ENCODE data around the gene MAN1A1.

Gene MAN1A1

GRCh38 chr6:119290306-119290705 is 59.3 kb downstream of the MAN1A1 start:
- in situ Hi-C loops (cut with MboI; ENCODE audit: low sequenced_read_pairs, unreplicated experiment) = no loop called here
- no peak for DNase-seq (ENCODE audit: low spot score)
- TF ChIP-seq, protein P1, sequence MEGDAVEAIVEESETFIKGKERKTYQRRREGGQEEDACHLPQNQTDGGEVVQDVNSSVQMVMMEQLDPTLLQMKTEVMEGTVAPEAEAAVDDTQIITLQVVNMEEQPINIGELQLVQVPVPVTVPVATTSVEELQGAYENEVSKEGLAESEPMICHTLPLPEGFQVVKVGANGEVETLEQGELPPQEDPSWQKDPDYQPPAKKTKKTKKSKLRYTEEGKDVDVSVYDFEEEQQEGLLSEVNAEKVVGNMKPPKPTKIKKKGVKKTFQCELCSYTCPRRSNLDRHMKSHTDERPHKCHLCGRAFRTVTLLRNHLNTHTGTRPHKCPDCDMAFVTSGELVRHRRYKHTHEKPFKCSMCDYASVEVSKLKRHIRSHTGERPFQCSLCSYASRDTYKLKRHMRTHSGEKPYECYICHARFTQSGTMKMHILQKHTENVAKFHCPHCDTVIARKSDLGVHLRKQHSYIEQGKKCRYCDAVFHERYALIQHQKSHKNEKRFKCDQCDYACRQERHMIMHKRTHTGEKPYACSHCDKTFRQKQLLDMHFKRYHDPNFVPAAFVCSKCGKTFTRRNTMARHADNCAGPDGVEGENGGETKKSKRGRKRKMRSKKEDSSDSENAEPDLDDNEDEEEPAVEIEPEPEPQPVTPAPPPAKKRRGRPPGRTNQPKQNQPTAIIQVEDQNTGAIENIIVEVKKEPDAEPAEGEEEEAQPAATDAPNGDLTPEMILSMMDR (IDR thresholded peaks at IDR 0.05; ENCODE audit: borderline replicate concordance, control extremely low read depth, extremely low read depth, insufficient read depth, missing control alignments) = no peak

DNA sequence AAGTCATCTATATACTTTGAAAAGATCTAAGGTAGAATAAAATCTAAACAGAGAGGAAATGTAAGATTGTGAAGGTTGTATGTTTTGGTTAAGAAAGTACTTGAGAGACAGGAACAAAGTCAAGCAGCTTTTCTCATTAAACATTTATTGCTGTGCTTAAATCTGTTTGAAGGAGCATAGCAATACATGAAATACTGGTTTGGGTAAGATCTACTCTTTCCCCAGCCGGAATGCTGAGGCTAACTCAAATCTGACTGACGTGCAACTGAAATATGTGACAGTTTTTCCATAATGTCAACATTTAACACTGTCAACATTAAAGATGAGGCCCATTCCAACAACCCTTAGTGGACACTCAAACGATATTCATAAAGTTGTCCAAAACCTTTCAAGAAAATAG is 59.9 kb downstream of the MAN1A1 start:
- no peak for DNase-seq (ENCODE audit: low spot score)
- TF ChIP-seq, protein P1 (IDR thresholded peaks at IDR 0.05; ENCODE audit: borderline replicate concordance, control extremely low read depth, extremely low read depth, insufficient read depth, missing control alignments) = no peak
- in situ Hi-C loops (cut with MboI; ENCODE audit: low sequenced_read_pairs, unreplicated experiment) = no loop called here

DNA sequence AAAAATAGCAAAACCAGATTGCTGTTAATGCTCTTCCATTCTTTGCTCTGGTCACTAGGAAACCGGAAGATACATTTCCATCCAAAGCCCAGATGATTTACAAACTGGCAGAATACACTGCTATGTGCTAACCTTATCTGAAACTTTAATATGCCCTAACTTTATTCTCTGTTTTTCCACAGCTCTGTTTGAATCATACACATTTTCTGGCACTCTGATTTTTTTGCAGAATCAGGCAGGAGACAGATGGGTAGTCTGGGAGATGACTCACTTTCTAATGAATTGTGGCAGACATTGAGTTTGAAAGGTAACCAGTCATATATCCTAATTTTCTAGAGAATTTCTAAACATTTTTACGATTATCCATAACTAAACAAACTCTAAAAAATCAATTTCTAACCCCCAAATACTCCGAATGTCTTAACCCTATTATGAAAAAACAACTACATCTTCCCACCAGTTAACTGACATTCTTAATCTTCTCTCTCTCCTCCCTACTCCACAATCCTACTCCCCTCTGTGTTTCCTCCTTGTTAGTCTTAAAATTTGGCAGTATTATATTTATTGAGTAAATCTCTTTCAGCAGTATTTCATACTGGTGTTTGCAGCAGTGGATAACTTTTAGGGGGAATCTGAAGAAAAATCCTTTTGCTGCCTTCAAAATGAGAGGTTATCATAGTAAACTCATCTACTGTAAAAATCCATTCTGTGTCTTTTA is 63.5 kb downstream of the MAN1A1 start:
- in situ Hi-C loops (cut with MboI; ENCODE audit: low sequenced_read_pairs, unreplicated experiment) = no loop called here
- no peak for DNase-seq (ENCODE audit: low spot score)
- TF ChIP-seq, protein P1 (IDR thresholded peaks at IDR 0.05; ENCODE audit: borderline replicate concordance, control extremely low read depth, extremely low read depth, insufficient read depth, missing control alignments) = no peak

DNA sequence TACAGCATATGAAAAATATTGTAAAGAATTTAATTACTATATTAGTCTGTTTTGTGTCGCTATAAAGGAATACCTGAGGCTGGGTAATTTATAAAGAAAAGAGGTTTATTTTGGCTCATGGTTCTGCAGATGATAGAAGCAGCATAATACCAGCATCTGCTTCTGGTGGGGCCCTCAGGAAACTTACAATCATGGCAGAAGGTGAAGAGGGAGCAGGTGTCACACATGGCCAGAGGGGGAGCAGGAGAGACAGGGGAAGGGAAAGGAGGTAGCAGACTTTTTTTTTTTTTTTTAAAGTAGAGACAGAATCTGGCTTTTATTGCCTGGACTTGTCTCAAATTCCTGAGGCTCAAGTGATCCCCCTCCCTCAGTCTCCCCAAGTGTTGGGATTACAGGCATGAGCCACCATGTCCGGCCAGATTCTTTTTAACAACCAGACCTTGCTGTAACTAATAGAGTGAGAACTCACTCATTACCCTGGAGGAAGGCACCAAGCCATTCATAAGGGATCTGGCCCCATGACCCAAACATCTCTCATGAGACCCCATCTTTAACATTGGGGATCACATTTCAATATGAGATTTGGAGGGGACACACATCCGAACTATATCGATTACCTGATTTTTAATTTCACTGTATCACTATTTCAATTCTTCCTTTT is 64.6 kb downstream of the MAN1A1 start:
- no peak for DNase-seq (ENCODE audit: low spot score)
- TF ChIP-seq, protein P1 (IDR thresholded peaks at IDR 0.05; ENCODE audit: borderline replicate concordance, control extremely low read depth, extremely low read depth, insufficient read depth, missing control alignments) = no peak
- in situ Hi-C loops (cut with MboI; ENCODE audit: low sequenced_read_pairs, unreplicated experiment) = no loop called here

DNA sequence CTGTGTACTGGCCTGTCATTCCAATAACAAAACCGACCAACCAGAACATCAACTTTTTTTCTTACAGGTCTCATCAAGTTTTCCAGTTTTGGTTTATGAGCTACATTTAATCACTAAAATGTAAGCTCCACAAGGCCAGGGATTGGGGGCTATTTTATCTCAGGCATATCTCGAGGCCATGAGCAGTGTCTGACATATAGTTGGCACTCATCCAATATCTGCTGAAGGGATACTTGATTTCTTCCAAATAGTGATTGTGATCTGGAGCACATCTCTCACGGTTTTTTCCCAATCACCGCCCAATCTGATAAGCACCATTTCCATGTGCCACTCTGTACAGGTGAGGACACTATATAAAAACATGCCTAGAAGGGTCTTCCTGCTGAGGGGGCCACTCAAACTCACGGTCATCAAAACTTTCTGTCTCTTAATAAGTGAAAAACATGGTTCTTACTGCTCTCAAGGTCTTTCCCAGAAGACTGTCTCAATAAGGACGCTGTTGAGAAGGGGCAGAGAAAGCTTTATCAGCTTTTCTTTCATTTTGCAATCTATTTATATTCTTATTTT is 65.5 kb downstream of the MAN1A1 start:
- in situ Hi-C loops (cut with MboI; ENCODE audit: low sequenced_read_pairs, unreplicated experiment) = no loop called here
- DNase-seq (ENCODE audit: low spot score) = no peak
- TF ChIP-seq, protein P1 (IDR thresholded peaks at IDR 0.05; ENCODE audit: borderline replicate concordance, control extremely low read depth, extremely low read depth, insufficient read depth, missing control alignments) = no peak

GRCh38 chr6:119283214-119283613 is 66.3 kb downstream of the MAN1A1 start:
- no peak for DNase-seq (ENCODE audit: low spot score)
- in situ Hi-C loops (cut with MboI; ENCODE audit: low sequenced_read_pairs, unreplicated experiment) = no loop called here
- TF ChIP-seq, protein P1 (IDR thresholded peaks at IDR 0.05; ENCODE audit: borderline replicate concordance, control extremely low read depth, extremely low read depth, insufficient read depth, missing control alignments) = no peak

Measured in GM13976 (cell line).